ENCODE data around the gene FAM216B.

DNA sequence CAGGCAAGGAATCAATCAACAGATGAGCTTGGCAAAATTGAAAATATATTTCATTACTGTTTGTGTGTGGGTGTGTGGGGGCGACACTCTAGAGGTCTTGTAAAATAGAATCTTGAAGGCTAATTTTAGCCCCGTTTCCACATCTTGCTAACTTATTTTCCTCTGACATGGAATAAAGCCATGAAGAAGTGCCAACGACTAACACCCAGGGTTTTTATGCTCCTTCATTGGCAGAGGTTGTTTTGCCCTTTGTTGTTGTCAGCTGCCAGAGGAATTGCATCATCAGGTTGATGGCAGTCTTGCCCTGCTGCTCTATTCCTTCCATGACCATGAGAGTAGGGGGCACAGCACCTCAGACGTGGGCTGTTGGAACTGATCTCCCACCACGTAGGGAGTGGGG, 30.6 kb upstream of the FAM216B start:
- no peak for TF ChIP-seq SIN3A (IDR thresholded peaks at IDR 0.05; ENCODE audit: borderline replicate concordance in 2 of 2, control insufficient read depth in 1 of 2, low read depth in 2 of 2, low read length in 2 of 2)
- no peak for TF ChIP-seq USF2 (CRISPR knock-in tag; IDR thresholded peaks at IDR 0.05)
- TF ChIP-seq TRIM28 (IDR thresholded peaks at IDR 0.05) = no peak
- no peak for TF ChIP-seq KDM2B (CRISPR knock-in tag; IDR thresholded peaks at IDR 0.05)
- TF ChIP-seq SREBF1 (IDR thresholded peaks at IDR 0.05; ENCODE audit: borderline replicate concordance, low read depth, low read length) = no peak
- TF ChIP-seq POLR2AphosphoS5 (IDR thresholded peaks at IDR 0.05; ENCODE audit: control insufficient read depth, insufficient read depth, low read depth, low read length) = no peak
- TF ChIP-seq RBM34 (IDR thresholded peaks at IDR 0.05; ENCODE audit: borderline replicate concordance, insufficient read depth, low read length) = no peak
- TF ChIP-seq HDAC6 (IDR thresholded peaks at IDR 0.05; ENCODE audit: low read depth, low read length) = no peak
- no peak for TF ChIP-seq ZNF830 (CRISPR knock-in tag; IDR thresholded peaks at IDR 0.05)
- no peak for TF ChIP-seq BRF1 (IDR thresholded peaks at IDR 0.05; ENCODE audit: borderline replicate concordance, extremely low read depth, insufficient read length)

Data from K562 (cell line).